ENCODE results near the gene ZNF358.

The ZNF358 gene

GRCh38 chr19:7562646-7563393 lies 46.9 kb downstream of the ZNF358 start:
- DNase-seq = peak; percentile 15

GRCh38 chr19:7564866-7565265 lies 49.0 kb downstream of the ZNF358 start:
- no peak for DNase-seq

GRCh38 chr19:7565332-7565731 lies 49.4 kb downstream of the ZNF358 start:
- DNase-seq = peak; percentile 25

Data from hematopoietic multipotent progenitor cell treated with erythropoietin and hydrocortisone succinate and interleukin-3 and kit ligand, for 8 days (in vitro differentiated cells).